Measurements from ENCODE around the gene ATG12.
"Not testable (repeated sequence)": the region's sequence is repeated elsewhere in the genome, so short reads cannot be mapped to it uniquely, and the experiment has no call there.

ATG12 gene

DNA sequence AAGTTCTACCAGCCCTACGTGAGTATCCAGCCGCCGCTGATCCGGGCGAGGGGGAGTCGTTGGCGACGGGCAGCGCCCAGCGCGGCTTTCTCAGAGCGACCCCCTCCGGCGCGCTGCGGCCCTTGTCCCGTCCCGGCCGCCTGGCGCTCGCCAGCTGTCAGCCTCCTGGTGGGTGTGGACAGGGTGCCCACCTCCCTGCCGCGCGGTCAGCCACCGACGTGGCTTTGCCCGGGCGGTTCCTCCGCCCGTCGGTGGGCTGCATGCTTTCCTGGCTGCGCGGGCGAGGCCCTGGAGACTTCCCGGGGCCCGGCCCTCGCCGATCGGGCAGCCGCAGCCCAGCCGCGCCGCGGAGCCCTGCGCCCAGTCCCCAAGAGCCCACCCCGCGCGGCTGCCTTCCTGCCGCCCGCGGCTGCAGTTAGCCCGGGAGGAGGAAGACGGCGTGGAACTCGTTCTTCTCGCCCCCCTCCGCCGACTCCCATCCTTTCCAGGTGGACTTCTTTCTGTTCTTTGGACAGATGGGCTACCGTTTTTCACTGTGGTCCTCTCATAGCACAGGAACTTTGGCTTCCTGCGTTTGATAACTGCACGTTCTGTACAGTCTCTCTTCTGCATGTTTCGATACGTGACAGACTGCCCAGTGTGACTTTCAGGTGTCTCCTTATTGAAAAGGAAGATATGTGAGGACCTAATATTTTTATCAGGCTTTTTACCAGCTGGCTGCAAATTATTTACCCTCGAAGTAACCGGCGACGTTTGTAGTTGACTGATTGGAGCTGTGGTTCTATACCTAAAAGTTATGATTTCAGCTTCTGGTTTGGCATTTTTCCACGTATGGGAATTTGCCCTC lies 947 bp upstream of the ATG12 start:
- no peak for DNase-seq

DNA sequence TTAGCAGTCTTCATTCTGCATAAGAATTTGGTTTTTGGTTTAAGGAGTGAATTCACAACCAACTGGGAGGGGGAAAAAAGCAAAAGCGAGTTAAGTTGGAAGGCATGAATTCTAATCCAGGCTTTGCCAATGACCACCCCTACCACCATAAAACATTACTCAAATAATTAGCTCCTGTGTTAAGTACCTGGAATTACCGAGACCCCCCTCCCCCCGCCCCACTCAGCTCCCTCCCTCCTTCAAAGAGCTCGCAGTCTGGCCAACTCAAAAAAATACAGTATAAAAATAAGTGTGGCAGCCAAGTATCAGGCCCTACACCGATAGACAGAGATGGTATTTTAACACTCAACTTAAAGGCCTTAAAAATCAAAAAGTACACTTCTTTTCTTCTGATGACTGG lies 492 bp downstream of the ATG12 start:
- DNase-seq: no peak

DNA sequence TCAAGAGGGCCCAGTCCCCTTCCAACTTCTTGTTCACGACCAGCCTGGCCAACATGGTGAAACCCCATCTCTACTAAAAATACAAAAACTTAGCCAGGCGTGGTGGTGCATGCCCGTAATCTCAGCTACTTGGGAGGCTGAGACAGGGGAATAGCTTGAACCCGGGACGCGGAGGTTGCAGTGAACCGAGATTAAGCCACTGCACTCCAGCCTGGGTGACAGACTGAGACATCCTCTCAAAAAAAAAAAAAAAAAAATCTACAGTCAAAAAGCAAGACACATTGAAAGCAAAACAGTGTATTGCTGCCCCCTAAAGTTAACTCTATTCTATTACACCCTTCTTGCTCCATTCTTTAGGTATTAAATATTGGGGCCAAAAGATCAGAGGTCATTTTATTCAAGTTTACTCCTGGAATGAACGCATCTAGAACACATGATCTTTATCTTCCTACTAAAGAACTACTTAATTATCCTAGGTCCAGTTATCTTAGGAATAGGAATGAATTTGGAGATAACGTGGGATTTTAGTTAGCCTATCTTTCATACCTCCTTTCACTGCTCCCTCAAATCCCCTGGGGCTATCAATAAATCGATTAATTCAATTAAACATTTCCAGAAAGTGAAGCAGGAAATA lies 2.4 kb downstream of the ATG12 start:
- DNase-seq: no peak

DNA sequence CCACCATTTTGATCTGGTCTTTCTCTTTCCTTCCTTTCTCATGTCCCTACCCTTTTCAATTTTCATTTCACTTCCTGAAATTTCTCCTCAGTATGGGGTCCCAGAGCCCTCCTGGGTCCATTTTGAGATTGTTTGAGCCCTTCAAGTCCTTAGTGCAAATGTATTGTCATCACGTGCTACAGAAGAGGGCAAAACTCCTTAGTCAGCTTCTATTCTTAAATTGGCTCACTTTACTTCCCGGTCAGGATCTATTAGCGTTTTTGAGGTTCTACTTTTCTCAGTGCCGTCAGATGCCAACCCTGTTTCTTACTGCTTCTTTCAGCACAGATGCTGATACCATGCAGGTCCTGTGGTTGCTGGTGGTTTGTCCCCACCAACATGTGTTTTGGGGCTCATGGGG lies 5.9 kb downstream of the ATG12 start:
- no peak for DNase-seq

DNA sequence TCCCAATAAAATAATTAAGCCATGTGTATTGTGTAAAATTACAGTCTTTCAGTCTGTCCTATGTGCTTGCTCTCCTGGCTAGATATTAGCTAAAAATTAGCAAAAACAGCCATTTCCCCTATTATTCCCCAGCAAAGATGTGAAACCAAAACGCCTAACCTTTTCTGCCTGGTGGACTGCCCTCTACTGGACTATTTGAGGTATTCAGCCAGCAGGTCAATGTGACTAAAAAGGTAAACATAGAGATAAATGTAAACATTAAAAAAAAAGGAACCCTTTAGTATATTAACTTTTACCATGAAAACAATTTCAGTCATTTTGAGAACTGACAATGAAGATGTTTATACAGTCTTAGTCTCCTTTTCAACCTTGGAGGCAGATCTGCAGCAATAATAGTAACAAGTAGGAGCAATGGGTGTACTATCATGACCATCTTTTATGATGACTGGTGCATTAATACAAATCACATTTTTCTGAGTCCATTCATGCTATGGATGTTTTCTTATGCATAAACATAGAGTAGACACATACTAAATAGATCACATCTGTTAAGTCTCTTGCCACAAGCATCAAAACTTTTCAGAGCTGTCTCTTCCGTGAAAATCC lies 10.1 kb downstream of the ATG12 start:
- DNase-seq: no peak

DNA sequence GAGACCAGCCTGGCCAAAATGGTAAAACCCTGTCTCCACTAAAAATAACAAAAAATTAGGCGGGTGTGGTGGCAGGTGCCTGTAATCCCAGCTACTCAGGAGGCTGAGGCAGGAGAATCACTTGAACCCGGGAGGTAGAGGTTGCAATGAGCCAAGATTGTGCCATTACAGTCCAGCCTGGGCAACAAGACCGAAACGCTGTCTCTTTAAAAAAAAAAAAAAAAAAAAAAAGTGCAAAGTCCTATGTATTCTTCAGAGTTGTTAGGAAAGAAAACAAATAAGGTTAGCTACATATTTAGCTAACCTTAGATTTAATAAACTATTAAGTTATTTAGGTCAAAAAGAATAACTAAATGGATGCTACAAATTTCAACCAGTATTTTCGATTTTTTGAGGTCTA lies 11.5 kb downstream of the ATG12 start:
- no peak for DNase-seq

DNA sequence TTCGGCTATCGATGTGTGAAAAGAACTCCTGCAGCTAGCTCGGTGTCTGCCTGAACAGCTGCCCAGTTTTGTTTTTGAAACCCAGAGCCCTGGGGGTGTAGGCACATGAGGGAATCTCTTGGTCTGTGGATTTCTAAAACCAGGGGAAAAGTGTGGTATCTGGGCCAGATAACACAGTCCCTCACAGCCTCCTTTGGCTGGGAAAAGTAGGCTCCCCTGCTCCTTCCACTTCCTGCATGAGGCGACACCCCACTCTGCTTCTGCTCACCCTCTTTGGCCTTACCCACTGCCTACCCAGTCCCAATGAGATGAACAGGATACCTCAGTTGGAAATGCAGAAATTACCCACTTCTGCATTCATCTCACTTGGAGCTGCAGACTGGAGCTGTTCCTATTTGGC lies 15.4 kb downstream of the ATG12 start:
- DNase-seq: no peak

DNA sequence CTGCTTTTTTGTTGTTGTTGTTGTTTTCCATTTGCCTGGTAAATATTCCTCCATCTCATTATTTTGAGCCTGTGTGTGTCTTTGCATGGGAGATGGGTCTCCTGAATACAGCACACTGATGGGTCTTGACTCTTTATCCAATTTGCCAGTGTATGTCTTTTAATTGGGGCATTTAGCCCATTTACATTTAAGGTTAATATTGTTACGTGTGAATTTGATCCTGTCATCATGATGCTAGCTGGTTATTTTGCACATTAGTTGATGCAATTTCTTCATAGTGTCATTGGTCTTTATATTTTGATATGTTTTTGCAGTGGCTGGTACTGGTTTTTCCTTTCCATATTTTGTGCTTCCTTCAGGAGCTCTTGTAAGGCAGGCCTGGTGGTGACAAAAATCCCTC lies 16.4 kb downstream of the ATG12 start:
- DNase-seq: not testable (repeated sequence)

DNA sequence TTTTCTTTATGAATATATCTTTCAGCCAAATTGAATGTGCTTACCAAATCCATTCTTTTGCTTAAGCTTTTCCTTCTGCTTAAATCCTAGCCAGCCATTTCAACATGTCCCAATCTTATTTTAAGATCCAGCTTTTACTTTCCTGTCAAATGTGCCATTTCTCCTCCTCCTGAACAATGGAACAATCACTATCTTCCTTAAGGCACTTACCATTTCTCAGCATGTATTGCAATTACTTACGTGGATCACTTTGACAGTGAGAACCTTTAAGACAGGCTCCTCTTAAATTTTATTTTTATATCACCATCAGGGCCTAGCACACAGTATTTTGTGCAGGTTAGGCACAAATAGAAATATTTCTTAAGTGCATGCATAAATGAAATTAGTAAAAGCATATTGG lies 20.5 kb downstream of the ATG12 start:
- DNase-seq: no peak

DNA sequence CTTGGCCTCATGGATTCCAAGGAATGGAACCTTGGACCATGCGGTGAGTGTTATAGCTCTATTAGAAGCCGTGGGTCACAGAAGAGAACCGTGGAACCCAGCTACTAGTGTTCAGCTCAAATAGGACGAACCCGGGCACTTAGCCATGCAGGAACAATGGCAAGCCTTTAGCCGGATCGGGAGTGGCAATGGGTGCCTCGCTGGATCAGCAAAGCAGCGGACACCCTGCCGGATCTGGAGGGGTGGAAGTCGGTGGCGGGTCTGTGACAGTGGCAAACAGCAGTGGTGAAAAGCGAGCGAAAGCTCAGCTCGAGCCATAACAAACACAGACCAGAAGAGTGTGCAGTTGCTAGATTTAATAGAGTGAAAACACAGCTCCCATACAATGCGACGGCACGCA lies 22.5 kb downstream of the ATG12 start:
- DNase-seq: no peak

DNA sequence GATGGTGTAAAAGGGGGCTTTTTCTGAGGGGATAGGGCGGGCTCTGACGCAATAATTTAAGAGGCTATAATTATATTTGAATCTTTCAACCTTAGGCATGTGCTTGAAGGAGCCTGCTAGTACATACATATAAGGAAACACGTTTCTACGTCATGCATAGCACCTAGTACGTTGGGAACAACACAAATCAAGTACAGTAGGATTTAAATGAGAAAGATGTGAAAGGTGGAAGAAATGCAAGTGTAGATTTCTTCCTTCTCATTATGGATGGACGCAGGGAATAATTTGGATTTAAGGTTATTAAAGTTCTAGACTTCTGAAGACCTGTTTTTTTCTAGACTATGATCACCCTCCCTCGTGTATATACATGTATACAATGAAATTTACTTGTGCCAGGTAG lies 24.0 kb downstream of the ATG12 start:
- no peak for DNase-seq

DNA sequence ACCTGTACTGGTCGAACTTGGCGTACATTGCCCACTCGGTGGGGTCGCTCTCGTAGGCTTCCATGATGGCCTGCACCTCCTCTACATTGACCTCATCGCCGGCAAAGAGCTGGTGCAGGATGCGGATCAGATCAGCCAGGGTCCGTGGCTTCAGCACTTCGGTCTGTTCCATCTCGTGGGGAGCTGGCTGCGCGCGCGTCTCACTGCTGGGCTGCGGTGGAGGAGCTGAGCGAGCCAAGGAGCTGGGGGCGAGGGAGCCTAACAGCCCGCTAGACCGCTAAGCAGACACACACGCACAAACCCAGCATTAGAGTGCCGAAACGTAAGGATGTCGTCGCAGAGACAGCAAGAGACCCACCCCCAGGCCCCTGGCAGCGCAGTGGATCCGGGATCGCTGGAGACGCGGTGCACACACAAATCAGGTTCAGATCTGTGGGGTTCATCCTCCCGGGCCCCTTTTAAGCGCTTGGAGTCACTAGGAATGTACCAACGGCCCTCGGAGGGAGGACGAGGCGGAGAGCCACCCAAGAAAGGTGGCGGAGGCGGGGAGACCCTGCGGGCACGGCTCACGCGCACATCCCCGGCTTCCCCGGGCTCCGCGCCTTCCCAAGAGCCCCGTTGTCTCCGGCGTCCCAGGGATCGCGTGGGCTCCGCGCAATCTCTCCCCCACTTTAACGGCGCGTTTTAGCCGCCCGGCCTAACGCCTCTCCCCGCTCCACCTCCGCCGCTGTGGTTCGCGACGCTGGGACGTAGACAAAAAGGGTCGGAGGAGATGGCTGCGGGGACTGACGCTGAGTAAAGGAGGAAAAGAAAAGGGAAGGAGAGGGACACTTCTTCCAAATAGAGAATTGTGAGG lies 24.9 kb downstream of the ATG12 start, which contains the start of gene CDO1:
Gene CDO1, minus strand, starts transcription at position 434 of the 856 bp plus-strand sequence. Its CDS starts 262 bp downstream, at position 172.
- no peak for DNase-seq

DNA sequence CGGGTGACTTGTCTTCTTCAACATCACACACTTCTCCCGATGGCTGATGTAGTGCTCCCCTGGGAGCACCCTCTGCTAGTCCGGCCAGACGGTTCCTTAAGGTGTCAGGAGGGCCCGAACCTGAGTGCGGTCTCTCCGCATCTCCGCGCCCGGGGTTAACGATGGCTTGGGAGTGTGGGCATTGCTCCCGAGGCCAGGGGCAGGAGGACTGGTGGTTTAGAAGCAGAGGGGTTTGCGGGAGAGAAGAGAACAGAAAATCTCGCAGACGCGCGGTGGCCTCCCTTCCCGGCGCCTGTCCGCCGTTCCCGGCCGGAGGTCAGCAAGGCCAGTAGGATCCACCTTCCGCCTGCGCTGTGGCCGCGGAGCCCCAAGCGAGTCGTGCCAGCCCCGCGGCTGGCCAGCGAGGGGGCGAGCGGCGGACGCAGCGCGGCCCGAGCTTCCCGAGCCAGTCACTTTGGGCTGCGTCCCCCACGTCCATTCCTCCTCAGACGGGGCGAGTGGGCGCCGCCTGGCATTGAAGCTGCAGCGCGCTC lies 25.6 kb downstream of the ATG12 start:
- DNase-seq: no peak

DNA sequence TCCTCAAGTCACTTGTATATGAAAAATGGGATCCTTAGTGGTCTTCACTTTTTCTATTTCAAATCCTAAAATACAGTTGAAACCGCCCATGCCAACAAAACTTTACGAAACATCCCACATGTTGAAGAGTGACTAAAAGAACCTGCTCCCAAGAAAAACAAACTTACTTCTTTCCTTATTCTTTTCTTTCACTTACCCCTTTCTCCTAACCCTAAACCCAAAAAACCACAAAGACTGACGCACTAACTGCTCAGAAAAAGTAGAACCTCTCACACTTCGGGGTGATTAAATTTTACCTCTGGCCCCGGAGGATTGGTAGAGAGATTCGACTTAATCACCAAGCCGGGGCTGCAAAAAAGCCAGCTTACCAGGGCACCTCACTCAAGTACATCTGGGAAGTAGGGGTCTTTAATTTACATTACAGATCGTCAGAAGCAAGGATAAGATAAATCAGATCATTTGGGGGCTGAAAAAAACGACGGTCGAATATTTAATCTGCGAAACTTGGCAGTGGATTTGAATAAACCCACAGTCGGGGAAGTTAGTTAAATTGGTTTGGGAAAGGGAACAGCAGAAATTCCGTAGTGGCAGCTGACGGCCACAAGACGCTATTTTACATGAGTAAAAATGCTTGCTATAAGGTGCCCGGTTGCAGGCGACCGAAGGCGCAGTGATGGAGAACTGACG lies 26.2 kb downstream of the ATG12 start:
- DNase-seq: no peak

DNA sequence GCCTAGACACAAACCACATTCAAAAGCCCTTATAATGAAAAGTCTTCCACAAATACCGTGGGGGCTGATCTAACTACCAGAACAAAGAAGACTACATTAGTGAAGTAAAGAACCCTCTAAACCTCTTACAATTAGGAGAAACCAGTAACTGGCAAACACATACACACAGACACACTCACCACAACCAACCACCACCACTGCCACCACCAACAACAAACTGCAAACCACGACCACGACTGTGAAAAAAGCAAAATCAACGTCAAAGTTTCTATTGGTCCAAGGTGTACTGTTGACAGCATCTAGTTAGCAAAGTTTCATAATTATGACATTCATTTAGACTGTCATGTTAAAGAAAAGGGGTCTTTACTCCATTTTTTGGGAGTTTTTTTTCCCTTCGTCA lies 27.6 kb downstream of the ATG12 start:
- no peak for DNase-seq

DNA sequence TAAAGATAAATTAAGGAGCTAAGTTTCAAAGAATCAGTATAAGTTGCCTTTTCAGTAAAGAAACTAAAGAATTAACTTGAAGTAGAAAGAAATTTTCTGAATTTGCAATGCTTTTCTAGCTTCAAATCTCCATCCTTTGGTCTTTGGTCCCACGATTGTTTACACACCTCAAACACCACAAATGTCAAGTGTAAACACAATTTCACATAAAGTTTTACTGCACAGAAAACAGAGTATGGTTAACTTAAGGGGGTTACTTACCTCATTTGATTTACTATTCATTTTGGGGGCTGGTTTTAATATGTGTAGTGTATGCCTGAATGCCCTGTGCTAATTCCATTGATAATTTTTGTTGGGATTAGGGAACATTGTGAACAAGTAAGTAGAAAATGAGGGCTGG lies 29.0 kb downstream of the ATG12 start:
- DNase-seq: no peak

DNA sequence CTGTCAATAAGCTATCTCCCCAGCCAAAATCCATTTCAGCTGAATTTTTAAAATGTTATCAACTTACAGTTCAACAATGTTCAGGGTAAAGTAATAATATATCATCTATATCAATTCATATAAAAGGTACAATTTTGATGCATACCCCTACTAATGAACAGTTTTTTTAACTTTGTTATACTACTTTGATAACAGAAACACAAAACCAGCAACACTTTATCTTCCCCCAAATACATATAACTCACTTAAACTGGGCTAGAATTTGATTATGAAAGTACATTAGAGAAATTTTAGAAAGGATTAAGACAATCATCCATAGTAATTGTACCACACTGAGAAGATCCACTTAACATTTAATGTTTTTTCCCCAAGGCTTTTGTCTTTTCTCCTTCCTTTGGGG lies 30.0 kb downstream of the ATG12 start:
- DNase-seq: no peak

DNA sequence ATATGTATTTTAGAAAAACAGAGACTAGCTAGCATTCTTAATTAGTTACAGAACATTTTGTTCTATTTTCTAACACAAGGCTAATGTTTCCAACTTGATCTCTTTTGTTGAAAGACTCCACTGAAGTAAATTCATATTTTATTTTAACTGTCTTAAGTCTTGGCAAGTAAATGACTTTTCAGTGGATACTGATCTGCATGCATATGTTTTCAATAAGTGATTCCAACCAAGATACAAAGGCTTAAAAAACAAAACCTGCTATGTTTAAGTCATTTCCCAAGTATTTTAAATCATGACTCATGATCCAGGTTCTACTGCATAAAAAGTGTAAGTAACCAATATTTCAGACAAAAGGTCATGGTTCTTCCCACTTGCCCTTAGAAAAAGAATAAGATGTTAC lies 30.6 kb downstream of the ATG12 start:
- DNase-seq: no peak

DNA sequence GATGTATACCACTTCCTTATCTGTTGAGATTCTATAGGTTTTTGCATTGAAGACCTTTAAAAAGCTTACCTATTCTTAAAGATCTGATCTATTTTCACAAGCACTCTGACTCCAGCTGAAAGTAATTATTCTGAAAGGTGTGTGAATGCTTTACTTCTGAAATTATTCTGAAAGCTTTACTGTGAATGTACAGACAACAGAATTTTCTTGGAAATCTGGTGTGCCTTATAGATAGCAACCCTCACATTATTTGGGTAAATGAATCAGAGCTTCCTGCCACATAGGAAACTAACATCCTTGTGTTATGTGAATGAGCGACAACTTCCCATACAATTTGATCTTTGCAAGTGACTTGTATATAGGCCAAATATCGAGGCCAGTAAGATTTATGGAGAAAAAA lies 31.4 kb downstream of the ATG12 start:
- no peak for DNase-seq

DNA sequence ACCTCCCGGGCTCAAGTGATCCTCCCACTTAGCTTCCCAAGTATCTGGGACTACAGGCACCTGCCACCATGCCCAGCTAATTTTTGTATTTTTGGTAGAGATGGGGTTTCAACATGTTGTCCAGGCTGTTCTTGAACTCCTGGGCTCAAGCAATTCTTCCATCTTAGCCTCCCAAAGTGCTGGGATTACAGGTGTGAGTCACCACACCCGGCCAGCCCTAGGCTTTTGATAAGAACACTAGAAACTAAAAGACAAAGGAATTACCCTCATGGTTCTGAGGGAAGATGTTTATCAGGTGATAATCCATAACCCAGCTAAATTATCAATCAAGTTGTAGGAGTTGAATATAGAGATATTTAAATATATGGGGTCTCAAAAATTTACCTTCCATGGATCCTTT lies 33.3 kb downstream of the ATG12 start:
- not testable (repeated sequence) for DNase-seq

DNA sequence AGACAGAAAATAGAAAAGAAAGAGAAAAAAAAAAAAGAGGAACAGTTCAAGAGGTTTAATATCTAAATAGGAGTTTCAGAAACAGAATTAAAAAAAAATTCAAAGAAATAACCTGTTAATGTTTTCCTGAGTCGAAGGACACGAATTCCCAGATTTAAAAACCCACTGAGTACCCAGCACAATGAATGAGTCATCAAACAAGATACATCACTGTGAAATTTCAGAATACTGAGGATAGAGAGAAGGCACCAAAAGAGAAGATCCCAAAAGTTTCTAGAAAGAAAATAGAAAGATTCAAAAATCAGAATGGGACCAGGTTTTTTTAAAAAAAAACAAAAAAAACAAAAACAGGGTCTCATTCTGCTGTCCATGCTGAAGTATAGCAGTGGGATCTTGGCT lies 33.7 kb downstream of the ATG12 start:
- no peak for DNase-seq

DNA sequence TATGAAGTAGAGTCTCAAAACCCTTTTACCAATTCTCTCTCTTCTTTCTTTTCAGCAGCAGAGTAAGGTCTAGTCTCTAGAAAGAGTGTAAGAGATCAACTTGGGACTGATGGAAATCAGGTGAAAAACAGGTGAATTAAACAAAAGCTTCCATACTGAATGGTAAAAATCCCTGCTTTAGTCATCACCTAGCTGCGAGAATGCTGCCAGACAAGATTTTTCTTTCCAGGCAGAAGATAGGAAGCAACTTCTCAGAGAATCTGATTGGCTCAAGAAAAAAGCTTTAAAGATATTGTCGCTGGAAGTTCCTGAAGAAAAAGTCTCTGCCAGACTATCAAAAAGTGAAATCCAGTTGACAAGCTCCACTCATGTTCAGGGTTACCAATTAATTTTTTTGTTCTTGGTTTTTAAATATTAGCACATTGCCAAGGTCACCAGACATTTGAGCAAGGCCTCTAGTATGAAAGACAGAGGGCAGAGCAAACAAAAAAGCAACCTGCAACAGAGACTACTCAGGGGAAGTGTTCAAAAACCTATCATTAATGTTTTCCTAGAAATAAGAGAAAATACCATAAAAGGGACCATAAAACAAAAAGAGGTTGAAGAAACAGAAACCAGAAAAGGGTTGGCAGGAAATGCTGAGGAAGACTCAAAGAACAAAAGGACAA lies 34.2 kb downstream of the ATG12 start:
- DNase-seq: no peak
